GM19239 (cell line): ENCODE results near the gene KPNA2.

Source experiments
- DNase-seq: peaks from one replicate; pipeline ENCODE4 v3.0.0; 2011; ENCODE audit warnings: low spot score; ENCODE audit not compliant: insufficient read length
- FAIRE-seq: peaks from 2 replicates; lab custom pipeline; 2011; peaks lifted over from hg19 to GRCh38; lab: Jason Lieb, UNC

Gene KPNA2

DNA sequence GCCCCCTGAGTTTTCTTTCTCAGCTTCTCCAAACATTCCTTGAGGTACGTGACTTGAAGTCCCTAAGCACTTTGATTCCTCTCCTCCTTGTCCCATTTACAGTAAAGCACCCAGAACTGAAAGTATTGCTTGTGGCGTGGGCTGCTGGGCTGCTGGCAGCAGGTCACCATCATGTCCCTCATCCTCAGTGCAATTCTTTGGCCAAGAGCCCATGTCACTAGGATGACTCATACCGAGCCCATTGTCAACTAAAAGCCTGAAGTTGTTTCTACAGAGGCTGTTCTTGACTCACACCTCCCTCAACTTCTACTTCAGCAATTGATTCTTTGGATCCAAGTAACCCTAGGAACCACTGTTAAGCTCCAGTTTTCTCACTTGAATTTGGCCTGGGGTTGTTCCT lies 54.3 kb downstream of the KPNA2 start:
- DNase-seq (no peak), FAIRE-seq (peak; percentile 56)

DNA sequence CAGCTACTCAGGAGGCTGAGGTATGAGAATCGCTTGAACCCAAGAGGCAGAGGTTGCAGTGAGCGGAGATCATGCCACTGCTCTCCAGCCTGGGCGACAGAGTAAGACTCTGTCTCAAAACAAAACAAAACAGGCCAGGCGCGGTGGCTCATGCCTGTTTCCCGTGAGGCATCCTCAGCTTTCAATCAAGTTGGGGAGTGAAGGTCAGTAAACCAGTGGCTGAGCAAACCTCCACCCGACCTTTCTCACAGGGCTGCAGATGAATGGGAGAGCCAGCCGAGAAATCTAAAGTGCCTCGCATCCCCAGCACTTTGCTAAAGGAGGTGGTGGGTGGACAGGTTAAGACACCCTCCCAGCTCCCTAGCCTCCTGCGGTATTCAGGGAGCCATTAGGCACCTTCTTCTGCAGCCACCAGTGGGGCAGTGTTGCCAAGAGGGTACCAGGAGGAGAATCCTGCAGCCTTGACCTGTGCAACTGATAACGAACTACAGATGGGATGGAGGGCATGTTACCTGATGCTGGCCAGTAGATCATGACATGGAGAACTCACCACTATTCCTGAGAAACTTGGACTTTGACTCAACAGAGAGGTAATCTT lies 59.0 kb downstream of the KPNA2 start:
- no peak for FAIRE-seq
- DNase-seq, result no peak

- FAIRE-seq, result no peak
- no peak for DNase-seq
Observed at GRCh38 chr17:68095205-68095811, 59.8 kb downstream of the KPNA2 start.

GRCh38 chr17:68096111-68096510 lies 60.6 kb downstream of the KPNA2 start:
- FAIRE-seq, result no peak
- no peak for DNase-seq
